ENCODE measurements around the gene METTL3.

DNA sequence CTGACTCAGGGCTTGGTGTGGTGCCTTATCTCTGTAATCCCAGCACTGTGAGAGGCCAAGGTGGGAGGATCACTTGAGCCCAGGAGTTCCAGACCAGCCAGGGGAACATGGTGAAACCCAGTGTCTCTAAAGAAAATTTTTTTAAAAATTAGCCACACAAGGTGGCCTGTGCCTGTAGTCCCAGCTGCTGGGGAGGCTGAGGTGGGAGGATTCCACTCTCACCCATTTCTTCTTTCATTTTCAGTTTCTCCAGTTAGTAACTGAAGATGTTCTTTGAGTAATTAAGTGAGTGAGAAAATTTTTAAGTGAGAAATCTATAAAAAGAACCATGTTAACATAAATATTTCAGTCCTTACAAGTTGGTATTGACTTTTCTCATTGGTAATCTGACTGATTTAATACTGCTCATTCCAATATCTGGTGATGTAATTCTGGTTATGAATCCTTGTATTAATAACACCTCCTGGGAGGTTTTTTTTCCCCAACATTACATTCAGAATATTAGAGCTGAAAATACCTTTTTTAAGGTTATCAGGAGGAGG lies 6.1 kb downstream of the METTL3 start:
- TF ChIP-seq POLR2AphosphoS5 (IDR thresholded peaks at IDR 0.05) (no peak), CTCF (IDR thresholded peaks at IDR 0.05) (no peak), POLR2A (IDR thresholded peaks at IDR 0.05) (no peak)
